GM19468 (cell line): ENCODE measurements around the gene SUGCT.
"Not testable (repeated sequence)": the region's sequence is repeated elsewhere in the genome, so short reads cannot be mapped to it uniquely, and the experiment has no call there.

Experiments
- ATAC-seq: cut with Tn5 transposase; IDR thresholded peaks from one replicate; pipeline ENCODE4 v1.9.1; 2021; ENCODE audit warnings: mild to moderate bottlenecking, moderate library complexity, moderate number of reproducible peaks; ENCODE audit not compliant: unreplicated experiment; ENCODE audit errors: extremely low read depth

Gene SUGCT

GRCh38 chr7:40239755-40240303, 105.0 kb downstream of the SUGCT start:
- ATAC-seq, result no peak

GRCh38 chr7:40243076-40243475, 108.3 kb downstream of the SUGCT start:
- ATAC-seq, result no peak

- no peak for ATAC-seq
Measured at GRCh38 chr7:40244226-40244625, 109.4 kb downstream of the SUGCT start.

DNA sequence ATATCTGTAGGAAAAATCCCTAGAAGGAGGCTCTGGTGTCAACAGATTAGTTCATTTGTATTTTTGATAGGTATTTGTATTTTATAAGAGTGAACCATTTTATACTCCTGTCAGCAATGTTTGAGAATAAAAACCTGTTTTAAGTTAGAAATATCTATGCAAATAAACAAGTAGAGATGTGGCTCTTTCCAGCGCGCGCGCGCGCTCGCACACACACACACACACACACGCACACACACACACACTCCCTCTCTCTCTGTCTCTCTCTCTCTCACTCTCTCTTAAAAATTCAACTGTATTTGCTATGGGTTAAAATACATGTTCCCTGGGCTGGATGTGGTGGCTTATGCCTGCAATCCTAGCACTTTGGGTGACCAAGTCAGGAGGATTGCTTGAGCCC, 113.9 kb downstream of the SUGCT start:
- no peak for ATAC-seq

DNA sequence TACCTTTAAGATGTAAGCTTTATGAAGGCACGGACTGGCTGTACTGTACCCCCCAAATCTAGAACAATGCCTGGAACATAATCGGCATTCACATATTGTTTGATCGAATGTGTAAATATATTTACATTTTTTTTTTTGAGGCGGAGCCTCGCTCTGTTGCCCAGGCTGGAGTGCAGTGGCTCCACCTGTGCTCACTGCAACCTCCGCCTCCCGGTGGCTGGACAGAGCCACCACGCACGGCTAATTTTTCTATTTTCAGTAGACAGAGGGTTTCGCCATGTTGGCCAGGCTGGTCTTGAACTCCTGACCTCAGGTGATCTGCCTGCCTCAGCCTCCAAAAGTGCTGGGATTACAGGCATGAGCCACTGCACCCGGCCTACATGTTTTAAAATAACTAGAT, 118.6 kb downstream of the SUGCT start:
- ATAC-seq, result not testable (repeated sequence)

- no peak for ATAC-seq
Measured at GRCh38 chr7:40263752-40264390, 129.1 kb downstream of the SUGCT start.

DNA sequence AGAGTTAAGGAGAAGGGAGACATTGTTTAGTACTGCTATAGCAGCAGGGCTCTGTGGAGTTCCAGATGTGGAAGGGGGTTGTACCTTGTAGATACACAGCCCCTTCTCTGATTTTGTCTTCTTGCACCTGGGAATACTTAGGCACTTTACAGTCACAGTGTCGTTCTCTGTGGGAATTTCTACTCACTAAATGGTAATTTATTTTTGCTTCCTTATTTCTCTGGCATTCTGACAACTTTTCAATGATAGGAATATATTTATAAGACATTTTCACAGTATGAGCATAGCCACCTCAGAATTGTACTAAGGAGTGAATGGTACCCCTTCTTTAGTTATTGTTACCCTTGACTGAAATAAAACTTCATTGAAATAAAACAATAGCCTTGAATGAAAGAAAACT, 132.8 kb downstream of the SUGCT start:
- ATAC-seq, result no peak

- not testable (repeated sequence) for ATAC-seq
Measured at GRCh38 chr7:40268810-40269209, 134.0 kb downstream of the SUGCT start.

- ATAC-seq, result no peak
Measured at GRCh38 chr7:40276061-40276460, 141.3 kb downstream of the SUGCT start.

- no peak for ATAC-seq
Measured at GRCh38 chr7:40279991-40280390, 145.2 kb downstream of the SUGCT start.

GRCh38 chr7:40282858-40283257, 148.1 kb downstream of the SUGCT start:
- no peak for ATAC-seq

- no peak for ATAC-seq
Measured at GRCh38 chr7:40283391-40283790, 148.6 kb downstream of the SUGCT start.

DNA sequence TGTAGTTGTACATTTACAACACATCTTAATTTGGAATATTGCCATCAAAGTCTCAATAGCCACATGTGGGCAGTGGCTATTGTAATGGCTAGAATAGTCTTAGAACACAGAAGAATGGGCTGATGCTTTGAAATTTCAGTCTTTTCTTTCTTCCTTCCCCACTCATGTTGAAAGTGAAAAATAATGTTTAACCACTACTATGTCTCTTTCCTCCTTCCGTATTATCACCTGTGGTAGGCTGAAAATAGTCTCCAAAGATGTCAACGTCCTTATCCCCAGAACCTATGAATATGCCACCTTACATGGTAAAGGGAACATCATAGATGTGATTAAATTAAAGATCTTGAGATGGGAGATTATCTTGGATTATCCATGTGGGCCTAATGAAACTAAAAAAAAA, 154.0 kb downstream of the SUGCT start:
- ATAC-seq, result no peak

DNA sequence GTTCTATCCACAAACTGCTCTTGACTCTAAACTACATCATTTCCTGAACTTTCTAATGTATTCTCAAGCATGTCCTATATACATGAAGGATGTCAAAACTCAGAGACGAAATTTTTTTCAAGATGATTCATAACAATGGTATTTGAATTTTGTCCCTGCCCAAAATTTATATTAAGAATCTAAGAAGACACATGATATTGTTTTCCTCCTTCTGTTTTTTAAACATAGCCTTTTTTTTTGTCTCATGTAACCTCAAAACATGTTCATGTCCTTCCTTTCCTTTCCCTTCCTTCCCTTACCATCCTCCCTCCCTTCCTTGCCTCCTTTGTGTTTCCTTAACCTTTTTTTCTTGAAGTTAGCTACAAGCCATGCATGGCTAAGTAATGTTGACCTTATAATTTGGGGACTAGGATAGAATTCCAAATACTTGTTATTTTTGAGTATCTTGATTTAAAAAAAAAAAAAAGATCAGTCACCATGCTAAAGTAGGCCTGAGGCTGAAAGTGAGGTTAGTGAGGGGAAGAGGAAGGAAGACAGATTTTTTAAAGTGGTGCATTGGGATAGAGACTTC, 163.0 kb downstream of the SUGCT start:
- ATAC-seq, result no peak

DNA sequence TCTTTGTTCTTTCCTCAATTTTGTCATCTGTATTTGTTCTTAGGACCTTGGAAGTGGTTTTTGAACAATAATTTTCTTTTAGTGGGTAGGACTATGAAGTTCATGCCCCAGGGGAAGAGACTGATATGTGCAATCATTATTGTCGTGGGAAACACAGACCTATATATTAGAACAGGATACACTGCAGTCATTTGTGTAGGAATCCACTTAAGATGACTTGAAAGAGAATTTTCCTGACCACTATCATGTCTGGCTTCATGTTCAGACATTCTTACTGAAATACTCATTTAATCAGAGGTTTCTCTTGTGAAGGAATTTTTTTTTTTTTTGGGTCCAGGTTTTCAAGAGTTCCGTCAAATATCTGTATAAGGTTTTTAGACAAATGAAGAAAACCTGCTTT, 163.6 kb downstream of the SUGCT start:
- ATAC-seq, result no peak

DNA sequence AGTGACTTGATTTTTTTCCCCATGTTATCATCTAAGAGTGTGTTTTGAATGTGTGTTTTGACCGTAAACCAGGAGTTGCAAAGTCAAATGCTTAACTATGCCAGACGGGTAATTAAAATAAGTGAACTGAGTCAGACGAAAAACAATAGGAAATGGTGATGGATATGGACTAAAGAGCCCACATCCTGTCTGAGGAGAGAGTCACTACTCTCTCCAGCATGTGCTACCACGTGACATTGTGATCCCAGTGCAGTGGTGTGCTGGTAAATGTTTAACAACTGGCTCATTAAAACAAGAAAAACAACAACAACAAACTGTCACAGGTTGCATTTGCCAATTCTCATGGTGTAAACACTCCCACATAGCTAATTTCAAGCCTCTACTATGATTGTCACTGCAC, 164.3 kb downstream of the SUGCT start:
- no peak for ATAC-seq

DNA sequence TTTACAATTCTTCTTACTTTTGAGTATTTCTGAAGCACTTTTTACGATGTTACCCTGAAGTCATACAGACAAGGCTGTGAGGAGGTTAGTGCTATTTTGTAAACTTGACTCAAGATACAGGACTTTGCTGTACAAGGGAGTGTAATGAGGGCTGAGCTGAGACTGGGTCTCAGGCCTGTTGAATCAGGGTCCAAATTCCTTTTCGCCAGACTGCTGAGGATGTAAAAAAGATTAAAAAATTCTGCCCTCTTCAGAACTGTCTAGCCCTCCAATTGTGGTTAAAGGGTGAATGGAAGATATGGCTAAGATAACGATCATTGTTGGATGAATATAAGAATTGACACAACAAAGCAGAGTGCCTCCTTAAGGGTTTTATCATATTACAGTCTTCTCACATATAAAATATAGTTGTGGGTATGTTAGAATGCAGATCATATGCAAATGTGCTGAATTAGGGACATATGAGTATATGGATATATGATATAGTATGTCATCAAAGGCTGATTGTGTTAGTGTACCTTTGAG, 165.4 kb downstream of the SUGCT start:
- no peak for ATAC-seq

DNA sequence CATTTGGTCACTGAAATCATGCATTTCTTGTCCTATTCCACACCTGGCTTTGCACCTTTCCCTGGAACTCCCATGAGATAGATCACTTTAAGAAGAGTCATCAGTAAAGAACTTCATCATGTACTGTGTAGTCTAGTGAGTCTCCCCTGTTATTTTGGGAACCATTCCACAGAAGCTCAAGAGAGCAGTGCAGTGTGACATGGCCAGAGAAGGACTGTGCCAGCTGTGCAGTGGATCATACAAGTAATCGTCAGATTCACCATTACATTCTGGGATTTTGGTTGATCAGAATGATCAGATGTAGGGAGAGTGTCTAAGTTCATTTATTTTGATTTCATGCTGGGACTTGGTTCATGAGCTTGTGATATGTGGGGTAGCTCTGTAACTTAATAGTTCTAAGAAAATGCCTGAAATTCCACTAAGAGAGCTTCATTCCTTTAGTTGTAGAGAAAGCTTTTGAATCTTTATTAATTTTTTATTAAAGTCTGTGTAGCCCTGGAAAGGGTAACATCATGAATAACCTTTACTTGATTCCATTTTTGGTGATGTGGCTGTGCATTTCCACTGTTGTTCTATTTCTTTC, 166.8 kb downstream of the SUGCT start:
- no peak for ATAC-seq

DNA sequence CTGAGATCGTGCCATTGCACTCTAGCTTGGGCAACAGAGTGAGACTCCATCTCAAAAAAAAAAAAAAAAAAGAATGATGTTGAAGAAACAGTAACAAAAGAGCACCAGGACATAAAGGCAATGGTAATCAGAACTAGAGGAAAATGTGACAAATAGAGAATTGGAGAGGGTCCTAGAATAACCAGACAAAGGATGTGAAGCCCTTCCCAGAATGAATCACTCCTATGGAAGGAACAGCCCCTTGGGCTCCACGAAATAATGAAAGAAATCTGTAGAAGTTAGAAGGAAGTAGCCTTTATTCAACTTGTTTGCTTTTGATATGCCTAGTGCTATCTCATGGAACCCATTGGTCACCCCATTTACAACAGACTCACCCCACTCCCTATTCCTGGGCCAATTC, 169.2 kb downstream of the SUGCT start:
- no peak for ATAC-seq

DNA sequence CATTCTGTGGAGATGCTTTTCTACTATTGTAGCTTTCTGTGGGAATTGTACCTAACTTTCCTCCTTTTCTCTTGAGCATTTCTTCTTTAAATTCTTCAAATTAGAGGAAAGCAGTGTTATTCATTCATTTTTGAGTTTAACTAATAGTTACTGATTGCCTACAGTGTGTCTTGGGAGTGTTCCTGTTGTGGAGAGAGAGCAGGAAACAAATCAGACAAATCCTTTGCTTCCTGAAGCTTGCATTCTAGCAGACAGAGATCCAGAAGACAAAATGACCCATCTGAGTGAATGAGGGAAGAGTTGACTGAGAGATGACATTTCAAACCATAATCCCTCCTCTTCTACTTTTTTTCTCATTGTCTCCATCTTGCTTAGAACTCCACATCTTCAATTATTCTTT, 170.4 kb downstream of the SUGCT start:
- ATAC-seq, result no peak

DNA sequence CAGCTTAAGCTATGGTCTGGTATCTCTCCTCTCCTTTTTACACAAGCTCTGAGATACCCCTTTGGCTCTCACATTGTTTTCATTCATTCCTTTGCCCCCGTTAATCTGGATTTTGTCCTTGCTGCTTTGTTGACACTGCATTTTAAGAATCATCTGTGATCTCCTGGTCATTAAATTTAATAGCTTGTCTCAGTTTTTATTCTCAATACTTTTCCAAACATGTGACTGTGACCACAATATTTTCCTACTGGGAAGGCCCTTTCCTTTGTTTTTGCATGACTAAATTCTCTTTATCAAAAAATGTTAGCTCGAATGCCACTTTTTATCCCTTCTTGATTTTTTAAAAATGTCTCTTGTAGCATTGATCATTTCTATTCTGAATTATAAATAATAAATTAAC, 171.2 kb downstream of the SUGCT start:
- no peak for ATAC-seq
